ENCODE results near the gene TEX53. TPM values are rescaled to one million over a fixed set of nuclear protein-coding genes. Genes with fewer than 3 reads are reported as not detected.

Gene TEX53
- total RNA-seq, 4 donors from 2014 or later: not detected

GRCh38 chr9:114612272-114612923 lies 45.2 kb downstream of the TEX53 start:
- Histone ChIP-seq H3K4me3 (replicated peaks in 1 of 3) (peak overlapping the region in 1 of 3 donors; percentile 56), H3K27me3 (no peaks in the 10 kb centered on the region), H3K36me3 (no peaks in the 10 kb centered on the region), H3K27ac (peak overlapping the region in 2 of 3 donors; percentile 85 to 89), H3K9me3 (no peaks in the 10 kb centered on the region), H3K4me1 (peaks cover 27 to 39% of the 10 kb centered on the region in 2 donors)
- intact Hi-C loops (cut with DNase I): no loop called here
- TF ChIP-seq CTCF (IDR thresholded peaks at IDR 0.05) (no peak), POLR2A (IDR thresholded peaks at IDR 0.05) (no peak)
- DNase-seq: no peak
- 71% methylated on average over 4 of the region's 4 CpGs for WGBS, 2 donors

GRCh38 chr9:114611516-114612271 lies 45.9 kb downstream of the TEX53 start:
- Histone ChIP-seq H3K27me3 (no peaks in the 10 kb centered on the region), H3K9me3 (no peaks in the 10 kb centered on the region), H3K4me1 (peaks cover 25 to 39% of the 10 kb centered on the region in 2 donors), H3K4me3 (replicated peaks in 1 of 3) (peak overlapping the region; percentile 29 to 71 (median 56)), H3K27ac (peak overlapping the region; percentile 58 to 89 (median 85)), H3K36me3 (no peaks in the 10 kb centered on the region)
- TF ChIP-seq CTCF (IDR thresholded peaks at IDR 0.05) (no peak), POLR2A (IDR thresholded peaks at IDR 0.05) (peak in 1 of 2 donors; percentile 61)
- peak; percentile 57 to 58 for DNase-seq
- WGBS, 2 donors: 26 to 61% methylated on average over 9 to 14 of the region's 58 CpGs
- intact Hi-C loops (cut with DNase I): no loop called here

GRCh38 chr9:114608525-114608796 lies 49.1 kb downstream of the TEX53 start:
- H3K36me3 ChIP-seq: no peaks in the 10 kb centered on the region
- TF ChIP-seq POLR2A (IDR thresholded peaks at IDR 0.05) (no peak), CTCF (IDR thresholded peaks at IDR 0.05) (no peak)
- WGBS, 2 donors: 89 to 93% methylated on average over 2 of the region's 2 CpGs
- H3K4me1 ChIP-seq: peaks cover 49 to 50% of the 10 kb centered on the region in 2 donors
- no peak for DNase-seq
- H3K27ac ChIP-seq: no peak overlapping the region
- H3K9me3 ChIP-seq: no peaks in the 10 kb centered on the region
- no peaks in the 10 kb centered on the region for H3K27me3 ChIP-seq
- H3K4me3 ChIP-seq (replicated peaks in 1 of 3): no peak overlapping the region
- intact Hi-C loops (cut with DNase I): no loop called here

GRCh38 chr9:114607671-114608524 lies 49.7 kb downstream of the TEX53 start:
- WGBS, 2 donors: 81 to 90% methylated on average over 6 of the region's 6 CpGs
- Histone ChIP-seq H3K4me3 (replicated peaks in 1 of 3) (no peak overlapping the region), H3K27me3 (no peaks in the 10 kb centered on the region), H3K27ac (no peak overlapping the region), H3K4me1 (peaks cover 46 to 49% of the 10 kb centered on the region in 2 donors), H3K9me3 (no peaks in the 10 kb centered on the region), H3K36me3 (no peaks in the 10 kb centered on the region)
- intact Hi-C loops (cut with DNase I): no loop called here
- TF ChIP-seq CTCF (IDR thresholded peaks at IDR 0.05) (no peak), POLR2A (IDR thresholded peaks at IDR 0.05) (no peak)
- DNase-seq: no peak
